Measurements from ENCODE around the gene HIPK4.
"Not testable (repeated sequence)": the region's sequence is repeated elsewhere in the genome, so short reads cannot be mapped to it uniquely, and the experiment has no call there.

Gene HIPK4

DNA sequence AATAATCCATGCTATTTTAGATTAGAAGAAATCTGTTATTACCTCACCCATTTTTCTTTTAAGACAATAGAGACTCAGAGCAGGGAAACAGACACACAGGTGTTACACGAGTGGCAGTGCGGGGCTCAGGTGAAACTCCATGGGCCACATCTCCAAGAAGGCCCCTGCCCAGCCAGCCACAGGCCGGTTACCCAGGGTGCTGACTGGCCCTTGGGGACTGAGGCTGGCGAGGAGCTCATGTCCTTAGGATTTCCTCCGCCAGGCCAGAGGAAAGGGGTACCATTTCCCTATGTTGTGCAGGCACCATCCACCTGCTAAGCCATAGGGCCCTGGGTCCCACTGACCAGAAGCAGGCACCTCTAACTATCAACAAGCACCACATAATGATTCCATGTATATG, 52.4 kb downstream of the HIPK4 start:
- DNase-seq (ENCODE audit: low spot score) = no peak

GRCh38 chr19:40337107-40337506, 52.9 kb downstream of the HIPK4 start:
- no peak for DNase-seq (ENCODE audit: low spot score)

DNA sequence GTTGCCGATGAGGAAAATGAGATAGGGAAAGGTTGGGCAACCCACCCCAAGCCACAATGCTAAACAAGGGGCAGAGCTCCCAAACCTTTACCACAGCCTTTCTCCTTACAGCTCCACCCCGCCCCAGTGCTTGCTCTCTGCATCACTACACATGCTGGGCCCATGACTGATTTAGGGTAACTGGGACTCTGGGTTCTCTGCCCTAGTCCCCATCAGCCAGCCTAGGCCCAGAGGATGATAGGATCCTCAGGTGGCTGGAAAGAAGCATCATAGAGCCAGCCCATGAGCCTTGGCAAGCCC, 53.4 kb downstream of the HIPK4 start:
- DNase-seq (ENCODE audit: low spot score) = no peak

GRCh38 chr19:40335855-40336600, 54.0 kb downstream of the HIPK4 start:
- DNase-seq (ENCODE audit: low spot score) = no peak

GRCh38 chr19:40335101-40335500, 54.9 kb downstream of the HIPK4 start:
- DNase-seq (ENCODE audit: low spot score) = no peak

DNA sequence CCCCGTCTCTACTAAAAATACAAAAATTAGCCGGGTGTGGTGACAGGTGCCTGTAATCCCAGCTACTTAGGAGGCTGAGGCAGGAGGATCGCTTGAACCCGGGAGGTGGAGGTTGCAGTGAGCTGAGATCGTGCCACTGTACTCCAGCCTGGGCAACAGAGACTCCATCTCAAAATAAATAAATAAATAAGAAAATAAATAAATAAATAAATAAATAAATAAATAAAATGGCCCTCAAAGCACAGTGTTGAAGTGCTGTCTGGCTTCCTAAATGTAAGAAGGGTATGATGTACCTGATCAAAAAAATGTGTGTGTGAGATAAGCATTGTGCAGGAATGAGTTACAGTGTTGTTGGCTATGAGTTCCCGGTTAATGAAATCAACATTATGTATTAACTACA, 56.9 kb downstream of the HIPK4 start:
- not testable (repeated sequence) for DNase-seq (ENCODE audit: low spot score)

GRCh38 chr19:40332669-40333068, 57.3 kb downstream of the HIPK4 start:
- DNase-seq (ENCODE audit: low spot score) = no peak

DNA sequence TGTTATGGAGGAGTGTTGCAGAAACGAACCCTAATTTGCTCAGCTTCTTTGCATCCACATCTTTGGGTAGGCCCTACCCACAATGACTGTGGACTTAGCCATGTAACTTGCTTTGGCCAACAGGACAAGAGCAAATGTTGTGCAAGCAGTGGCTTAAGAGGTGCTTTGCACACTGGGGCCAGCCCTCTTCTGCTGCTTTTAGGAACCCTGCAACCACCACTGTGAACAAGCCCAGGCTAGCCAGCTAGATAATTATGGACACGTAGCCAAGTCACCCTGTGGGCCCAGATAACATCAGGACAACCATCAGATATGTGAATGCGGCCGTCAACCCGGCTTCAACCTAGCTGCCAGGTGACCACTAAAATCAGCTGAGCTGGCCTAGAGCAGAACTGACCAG, 58.9 kb downstream of the HIPK4 start:
- no peak for DNase-seq (ENCODE audit: low spot score)
